Astrocyte (in vitro differentiated cells and primary cell): Measurements from ENCODE around the gene TBC1D16. TPM values are rescaled to one million over a fixed set of nuclear protein-coding genes. Genes with fewer than 3 reads are reported as not detected.

Source experiments
- DNase-seq: peaks from one replicate; pipeline ENCODE4 v3.0.0-alpha.2; 2010; ENCODE audit warnings: low read depth
- FAIRE-seq: peaks from 2 replicates; lab custom pipeline; 2011; peaks lifted over from hg19 to GRCh38; lab: Jason Lieb, UNC
- H2AFZ ChIP-seq: 2 replicates; pipeline ENCODE4 v1.6.0; 2012; ENCODE audit warnings: low read depth, low read length, inconsistent platforms
- H3K27ac ChIP-seq: 2 replicates; pipeline ENCODE4 v1.5.1; 2011; ENCODE audit warnings: low read depth, low read length, inconsistent platforms
- H3K27me3 ChIP-seq: 2 replicates; pipeline ENCODE4 v1.6.0; 2011; ENCODE audit warnings: low read length, inconsistent platforms; ENCODE audit not compliant: insufficient read depth
- H3K36me3 ChIP-seq: 2 replicates; pipeline ENCODE4 v1.5.1; 2011; ENCODE audit warnings: low read length, inconsistent platforms; ENCODE audit not compliant: insufficient read depth
- H3K4me1 ChIP-seq: 2 replicates; pipeline ENCODE4 v1.5.1; 2011; ENCODE audit warnings: low read length, inconsistent platforms; ENCODE audit not compliant: insufficient read depth
- H3K4me2 ChIP-seq: 2 replicates; pipeline ENCODE4 v1.6.0; 2012; ENCODE audit warnings: low read length, inconsistent platforms
- H3K4me3 ChIP-seq: 2 replicates; pipeline ENCODE4 v1.5.1; 2011; ENCODE audit warnings: low read depth, mild to moderate bottlenecking, low read length, inconsistent platforms; ENCODE audit not compliant: insufficient read depth
- H3K79me2 ChIP-seq: 2 replicates; pipeline ENCODE4 v1.6.0; 2012; ENCODE audit warnings: mild to moderate bottlenecking, low read length, inconsistent platforms; ENCODE audit not compliant: insufficient read depth
- H3K9ac ChIP-seq: 2 replicates; pipeline ENCODE4 v1.6.0; 2012; ENCODE audit warnings: mild to moderate bottlenecking, low read length, inconsistent platforms
- H3K9me3 ChIP-seq: 2 replicates; pipeline ENCODE4 v1.5.1; 2012; ENCODE audit warnings: low read depth, mild to moderate bottlenecking, low read length, inconsistent platforms; ENCODE audit not compliant: insufficient read depth
- H4K20me1 ChIP-seq: 2 replicates; pipeline ENCODE4 v1.6.0; 2012; ENCODE audit warnings: low read length, inconsistent platforms; ENCODE audit not compliant: insufficient read depth
- H3K27ac Mint-ChIP-seq: one replicate; pipeline ENCODE4 v1.8.0; 2021; ENCODE audit warnings: mild to moderate bottlenecking, mixed read lengths; ENCODE audit not compliant: unreplicated experiment
- H3K27me3 Mint-ChIP-seq: one replicate; pipeline ENCODE4 v1.8.0; 2021; ENCODE audit warnings: low read depth, mixed read lengths; ENCODE audit not compliant: unreplicated experiment
- H3K36me3 Mint-ChIP-seq: one replicate; pipeline ENCODE4 v1.8.0; 2021; ENCODE audit warnings: low read depth, mixed read lengths; ENCODE audit not compliant: unreplicated experiment
- H3K4me1 Mint-ChIP-seq: one replicate; pipeline ENCODE4 v1.8.0; 2021; ENCODE audit warnings: low read depth, mixed read lengths; ENCODE audit not compliant: unreplicated experiment
- H3K4me3 Mint-ChIP-seq: one replicate; pipeline ENCODE4 v1.8.0; 2021; ENCODE audit warnings: mild to moderate bottlenecking, moderate library complexity, mixed read lengths; ENCODE audit not compliant: unreplicated experiment
- H3K9me3 Mint-ChIP-seq: one replicate; pipeline ENCODE4 v1.8.0; 2021; ENCODE audit warnings: mild to moderate bottlenecking, mixed read lengths; ENCODE audit not compliant: unreplicated experiment
- EZH2 ChIP-seq: IDR thresholded peaks from 2 replicates; pipeline ENCODE4 v1.6.1; 2012; ENCODE audit warnings: mild to moderate bottlenecking, low read length, inconsistent platforms; ENCODE audit not compliant: insufficient read depth
- total RNA-seq: library from RNA; stranded (reverse); gene quantifications from 2 replicates; pipeline ENCODE4 v1.2.1, GENCODE V29; 2021
- TF ChIP-seq, protein P1 (sequence below): IDR thresholded peaks from 2 replicates; pipeline ENCODE4 v1.5.1; 2011; ENCODE audit warnings: low read depth, mild to moderate bottlenecking, inconsistent platforms, low read length, moderate library complexity; ENCODE audit not compliant: insufficient read depth

TBC1D16 gene
- total RNA-seq, 1 donor from 2014 or later: 37.6 TPM

GRCh38 chr17:79948945-79949655, 86.6 kb downstream of the TBC1D16 start:
- no peak overlapping the region for H3K4me3 Mint-ChIP-seq
- H3K9ac ChIP-seq: peak overlapping the region; percentile 8
- TF ChIP-seq, protein P1, sequence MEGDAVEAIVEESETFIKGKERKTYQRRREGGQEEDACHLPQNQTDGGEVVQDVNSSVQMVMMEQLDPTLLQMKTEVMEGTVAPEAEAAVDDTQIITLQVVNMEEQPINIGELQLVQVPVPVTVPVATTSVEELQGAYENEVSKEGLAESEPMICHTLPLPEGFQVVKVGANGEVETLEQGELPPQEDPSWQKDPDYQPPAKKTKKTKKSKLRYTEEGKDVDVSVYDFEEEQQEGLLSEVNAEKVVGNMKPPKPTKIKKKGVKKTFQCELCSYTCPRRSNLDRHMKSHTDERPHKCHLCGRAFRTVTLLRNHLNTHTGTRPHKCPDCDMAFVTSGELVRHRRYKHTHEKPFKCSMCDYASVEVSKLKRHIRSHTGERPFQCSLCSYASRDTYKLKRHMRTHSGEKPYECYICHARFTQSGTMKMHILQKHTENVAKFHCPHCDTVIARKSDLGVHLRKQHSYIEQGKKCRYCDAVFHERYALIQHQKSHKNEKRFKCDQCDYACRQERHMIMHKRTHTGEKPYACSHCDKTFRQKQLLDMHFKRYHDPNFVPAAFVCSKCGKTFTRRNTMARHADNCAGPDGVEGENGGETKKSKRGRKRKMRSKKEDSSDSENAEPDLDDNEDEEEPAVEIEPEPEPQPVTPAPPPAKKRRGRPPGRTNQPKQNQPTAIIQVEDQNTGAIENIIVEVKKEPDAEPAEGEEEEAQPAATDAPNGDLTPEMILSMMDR: no peak
- no peak for TF ChIP-seq EZH2
- H3K27me3 Mint-ChIP-seq: peaks cover 3% of the 10 kb centered on the region
- peaks cover 54% of the 10 kb centered on the region for H3K4me1 ChIP-seq
- H3K4me3 ChIP-seq: no peak overlapping the region
- H3K36me3 Mint-ChIP-seq: peaks cover 23% of the 10 kb centered on the region
- no peaks in the 10 kb centered on the region for H3K27me3 ChIP-seq
- H3K4me1 Mint-ChIP-seq: peaks cover 28% of the 10 kb centered on the region
- H3K79me2 ChIP-seq: no peaks in the 10 kb centered on the region
- H2AFZ ChIP-seq: no peak overlapping the region
- DNase-seq: no peak
- H3K4me2 ChIP-seq: peak overlapping the region; percentile 4
- H3K9me3 ChIP-seq: no peaks in the 10 kb centered on the region
- H3K9me3 Mint-ChIP-seq: peaks cover 3% of the 10 kb centered on the region
- no peak overlapping the region for H3K27ac ChIP-seq
- H3K27ac Mint-ChIP-seq: no peak overlapping the region
- no peak for FAIRE-seq
- peaks cover 13% of the 10 kb centered on the region for H4K20me1 ChIP-seq
- no peaks in the 10 kb centered on the region for H3K36me3 ChIP-seq

DNA sequence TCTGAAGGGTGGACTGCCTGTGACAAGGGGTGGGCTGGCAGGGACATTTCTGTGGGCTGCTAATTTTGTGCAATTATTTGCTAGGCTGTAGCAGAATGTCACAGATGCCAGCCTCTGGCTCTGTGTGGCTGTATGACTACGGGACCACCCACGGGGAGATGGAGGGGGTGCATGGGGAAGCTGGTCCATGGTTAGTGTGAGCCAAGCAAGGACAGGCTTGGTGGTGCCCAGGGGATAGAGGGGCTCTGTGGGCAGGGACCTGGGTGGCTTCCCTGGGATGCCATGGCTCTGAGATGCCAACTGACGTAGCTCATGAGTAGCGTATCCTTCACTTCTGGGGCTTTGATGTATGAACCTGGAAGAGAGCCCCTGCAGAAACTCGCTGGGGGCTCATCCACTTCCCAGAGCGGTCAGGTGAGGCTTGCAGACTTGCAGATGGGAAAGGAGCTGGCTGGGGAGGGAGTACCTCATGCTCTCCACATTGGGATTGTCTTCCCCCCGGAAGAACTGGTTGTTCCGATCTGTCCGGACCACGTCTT, 87.2 kb downstream of the TBC1D16 start:
- H4K20me1 ChIP-seq: peaks cover 13% of the 10 kb centered on the region
- peaks cover 3% of the 10 kb centered on the region for H3K27me3 Mint-ChIP-seq
- H2AFZ ChIP-seq: no peak overlapping the region
- TF ChIP-seq, protein P1: no peak
- no peak for TF ChIP-seq EZH2
- H3K79me2 ChIP-seq: no peaks in the 10 kb centered on the region
- peaks cover 28% of the 10 kb centered on the region for H3K4me1 Mint-ChIP-seq
- H3K27me3 ChIP-seq: no peaks in the 10 kb centered on the region
- no peaks in the 10 kb centered on the region for H3K9me3 ChIP-seq
- H3K27ac Mint-ChIP-seq: no peak overlapping the region
- FAIRE-seq (no peak), DNase-seq (no peak)
- no peak overlapping the region for H3K4me3 Mint-ChIP-seq
- peaks cover 3% of the 10 kb centered on the region for H3K9me3 Mint-ChIP-seq
- peaks cover 54% of the 10 kb centered on the region for H3K4me1 ChIP-seq
- H3K9ac ChIP-seq: no peak overlapping the region
- no peaks in the 10 kb centered on the region for H3K36me3 ChIP-seq
- H3K27ac ChIP-seq: no peak overlapping the region
- no peak overlapping the region for H3K4me2 ChIP-seq
- no peak overlapping the region for H3K4me3 ChIP-seq
- H3K36me3 Mint-ChIP-seq: peaks cover 24% of the 10 kb centered on the region
